Endothelial cell of umbilical vein (primary cell): ENCODE results near the gene UST.

Experiments used
- CTCF ChIP-seq, 2 donors: IDR thresholded peaks; 1 replicate in 1 of 2; 2 replicates in 1 of 2; pipeline ENCODE4 v1.5.1; 2011; ENCODE audit warnings: low read length in 2 of 2, mild to moderate bottlenecking in 2 of 2, moderate library complexity in 2 of 2, control low read depth in 1 of 2, inconsistent platforms in 1 of 2, low read depth in 1 of 2; ENCODE audit not compliant: insufficient read depth in 1 of 2; ENCODE audit errors: extremely low read depth in 1 of 2
- EZH2 ChIP-seq: IDR thresholded peaks from 2 replicates; pipeline ENCODE4 v1.6.1; 2012; ENCODE audit warnings: borderline replicate concordance, low read depth, mild to moderate bottlenecking, moderate library complexity, low read length, inconsistent platforms; ENCODE audit not compliant: severe bottlenecking
- GATA2 ChIP-seq: IDR thresholded peaks from 2 replicates; pipeline ENCODE4 v1.7.0; 2011; ENCODE audit warnings: low read depth, mild to moderate bottlenecking, moderate library complexity, mixed read lengths, low read length; ENCODE audit not compliant: insufficient read length, insufficient read depth
- POLR2A ChIP-seq: IDR thresholded peaks from 2 replicates; pipeline ENCODE4 v1.6.1; 2012; ENCODE audit warnings: low read depth, mild to moderate bottlenecking, control low read depth, low read length
- POLR2AphosphoS5 ChIP-seq: IDR thresholded peaks from 2 replicates; pipeline ENCODE4 v1.6.1; 2012; ENCODE audit warnings: low read depth, mild to moderate bottlenecking, control low read depth, low read length, moderate library complexity; ENCODE audit not compliant: insufficient read depth

- TF ChIP-seq CTCF (IDR thresholded peaks at IDR 0.05; ENCODE audit: extremely low read depth in 1 of 2, insufficient read depth in 1 of 2, low read depth in 1 of 2, low read length in 2 of 2) = no peak
- no peak for TF ChIP-seq POLR2AphosphoS5
- TF ChIP-seq POLR2A = no peak
- no peak for TF ChIP-seq GATA2
- TF ChIP-seq EZH2 = no peak
These were observed 315.1 kb downstream of the UST start for GRCh38 chr6:149061930-149062329.
